H1 (cell line): ENCODE measurements around the gene TSHZ2. TPM values are rescaled to one million over a fixed set of nuclear protein-coding genes. Genes with fewer than 3 reads are reported as not detected.

ENCODE experiments used
- CHD2 ChIP-seq: IDR thresholded peaks from 2 replicates; pipeline ENCODE4 v1.6.1; 2012; ENCODE audit warnings: low read length, improper control_type of control experiment
- EP300 ChIP-seq, 2 experiments: IDR thresholded peaks; 1 replicate in 1 of 2; 2 replicates in 1 of 2; pipeline ENCODE4 v1.6.1; 2011 to 2012; ENCODE audit warnings: low read depth in 2 of 2, low read length in 2 of 2, mild to moderate bottlenecking in 2 of 2, borderline replicate concordance in 1 of 2, inconsistent platforms in 1 of 2, moderate library complexity in 1 of 2
- TAF7 ChIP-seq: optimal IDR thresholded peaks from 2 replicates; pipeline ENCODE3; 2011; ENCODE audit warnings: low read depth, mild to moderate bottlenecking, inconsistent platforms, low read length, moderate library complexity, borderline replicate concordance
- TCF12 ChIP-seq: IDR thresholded peaks from 2 replicates; pipeline ENCODE4 v1.6.1; 2011; ENCODE audit warnings: low read depth, mild to moderate bottlenecking, low read length
- polyA plus RNA-seq, 7 experiments: library from polyadenylated mRNA; depleted of rRNA in 3 of 7; stranded (reverse) in 5 of 7; unstranded in 2 of 7; fragments of >200 nt in 5 of 7; fragments of 200-250 nt in 2 of 7; gene quantifications; 1 replicate in 5 of 7; 2 replicates in 1 of 7; 4 replicates in 1 of 7; pipeline versions ENCODE4 v1.2.1 to v1.2.3, GENCODE V29; 2011 to 2013; ENCODE audit warnings: missing spikeins in 2 of 7, mixed read lengths in 2 of 7
- total RNA-seq: library from RNA; stranded (reverse); fragmentation: NEBNext Ultra II Directional; extraction: Animal tissue kit (Norgen Biotek cat#: 25700); gene quantifications from 2 replicates; pipeline ENCODE4 v1.2.1, GENCODE V29; 2021
- TF ChIP-seq, protein P1 (sequence below): IDR thresholded peaks from 2 replicates; pipeline ENCODE4 v1.6.1; 2012; ENCODE audit warnings: low read length, inconsistent platforms
- TF ChIP-seq, protein P2 (sequence below): IDR thresholded peaks from 2 replicates; pipeline ENCODE4 v1.6.1; 2011; ENCODE audit warnings: low read length, improper control_type of control experiment

TSHZ2 gene
- total and polyA plus RNA-seq, 2 of the 8 experiments (the other 6 are each of a cell fraction or from before 2014, with no cell fraction given), result 0.14 to 0.30 TPM

DNA sequence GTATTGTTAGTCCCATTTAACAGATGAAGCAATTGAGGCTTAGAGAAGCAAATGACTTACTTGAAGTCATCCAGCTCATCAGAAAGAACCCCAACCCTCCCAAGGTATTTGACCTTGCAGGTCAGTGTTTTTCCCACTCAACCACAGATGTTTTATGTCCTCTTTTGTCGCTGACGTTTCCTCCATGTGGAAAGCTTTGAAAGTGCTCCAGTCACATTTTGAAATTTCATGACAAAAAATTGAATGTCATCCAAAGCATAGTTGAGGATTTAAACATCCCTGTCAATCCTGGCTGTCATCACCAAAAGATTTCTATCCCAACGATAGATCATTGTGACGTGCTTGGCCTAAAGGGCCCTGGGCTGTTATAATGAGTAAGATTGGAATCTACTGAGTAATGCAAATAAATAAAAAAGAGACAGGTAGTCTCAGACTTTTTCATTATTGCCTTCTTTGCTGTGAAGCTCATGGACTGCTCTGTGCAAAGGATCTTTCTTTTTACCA is 102.7 kb downstream of the TSHZ2 start (continued):
- TF ChIP-seq, protein P1, sequence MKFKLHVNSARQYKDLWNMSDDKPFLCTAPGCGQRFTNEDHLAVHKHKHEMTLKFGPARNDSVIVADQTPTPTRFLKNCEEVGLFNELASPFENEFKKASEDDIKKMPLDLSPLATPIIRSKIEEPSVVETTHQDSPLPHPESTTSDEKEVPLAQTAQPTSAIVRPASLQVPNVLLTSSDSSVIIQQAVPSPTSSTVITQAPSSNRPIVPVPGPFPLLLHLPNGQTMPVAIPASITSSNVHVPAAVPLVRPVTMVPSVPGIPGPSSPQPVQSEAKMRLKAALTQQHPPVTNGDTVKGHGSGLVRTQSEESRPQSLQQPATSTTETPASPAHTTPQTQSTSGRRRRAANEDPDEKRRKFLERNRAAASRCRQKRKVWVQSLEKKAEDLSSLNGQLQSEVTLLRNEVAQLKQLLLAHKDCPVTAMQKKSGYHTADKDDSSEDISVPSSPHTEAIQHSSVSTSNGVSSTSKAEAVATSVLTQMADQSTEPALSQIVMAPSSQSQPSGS, result no peak
- TF ChIP-seq, protein P2, sequence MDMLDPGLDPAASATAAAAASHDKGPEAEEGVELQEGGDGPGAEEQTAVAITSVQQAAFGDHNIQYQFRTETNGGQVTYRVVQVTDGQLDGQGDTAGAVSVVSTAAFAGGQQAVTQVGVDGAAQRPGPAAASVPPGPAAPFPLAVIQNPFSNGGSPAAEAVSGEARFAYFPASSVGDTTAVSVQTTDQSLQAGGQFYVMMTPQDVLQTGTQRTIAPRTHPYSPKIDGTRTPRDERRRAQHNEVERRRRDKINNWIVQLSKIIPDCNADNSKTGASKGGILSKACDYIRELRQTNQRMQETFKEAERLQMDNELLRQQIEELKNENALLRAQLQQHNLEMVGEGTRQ, result no peak
- TF ChIP-seq TCF12 (no peak), CHD2 (no peak), TAF7 (no peak), EP300 (IDR thresholded peaks at IDR 0.05; ENCODE audit: borderline replicate concordance in 1 of 2, low read depth in 2 of 2, low read length in 2 of 2) (no peak)
